ENCODE data around the gene PRICKLE1.

- TF ChIP-seq CTCF (IDR thresholded peaks at IDR 0.05; ENCODE audit: borderline replicate concordance, extremely low read depth, low read length, poor library complexity, severe bottlenecking) (no peak), EZH2 (IDR thresholded peaks at IDR 0.05; ENCODE audit: borderline replicate concordance, low read depth, low read length, severe bottlenecking) (no peak)
These were observed 115.2 kb downstream of the PRICKLE1 start for GRCh38 chr12:42474391-42474790.
